Breast epithelium (tissue), 3 donors: Measurements from ENCODE around the gene TOX2.

Source experiments
- CTCF ChIP-seq, 3 donors: fragments of 450-650 bp; IDR thresholded peaks; one replicate each; pipeline ENCODE4 v1.5.1; 2016 to 2017; ENCODE audit warnings: antibody characterized with exemption in 3 of 3, mild to moderate bottlenecking in 3 of 3, moderate library complexity in 3 of 3
- POLR2A ChIP-seq: fragments of 450-650 bp; IDR thresholded peaks from one replicate; pipeline ENCODE4 v1.6.1; 2016; ENCODE audit warnings: antibody characterized with exemption, mild to moderate bottlenecking, moderate library complexity

- TF ChIP-seq CTCF (IDR thresholded peaks at IDR 0.05), result no peak
- no peak for TF ChIP-seq POLR2A
Observed at GRCh38 chr20:43922614-43923013, 8.0 kb downstream of the TOX2 start.
